NCI-H510A treated with DMSO at 0.1 percent for 48 hours (cell line): Measurements from ENCODE around the gene ZNF891.

Source experiments
- DNase-seq: peaks from one replicate; lab custom pipeline; 2025; lab: John Stamatoyannopoulos, UW

ZNF891 gene

GRCh38 chr12:133061954-133062353 is 68.1 kb downstream of the ZNF891 start:
- DNase-seq = no peak

- DNase-seq = no peak
Measured at GRCh38 chr12:133058203-133059113, 71.6 kb downstream of the ZNF891 start.

GRCh38 chr12:133057446-133057845 is 72.6 kb downstream of the ZNF891 start:
- DNase-seq = no peak
